ENCODE results near the gene KRTAP10-3. TPM values are rescaled to one million over a fixed set of nuclear protein-coding genes. Genes with fewer than 3 reads are reported as not detected.
"Not testable (repeated sequence)": the region's sequence is repeated elsewhere in the genome, so short reads cannot be mapped to it uniquely, and the experiment has no call there.

Gene KRTAP10-3
- total RNA-seq, 1 donor from 2014 or later = not detected

GRCh38 chr21:44564099-44564498, 5.5 kb upstream of the KRTAP10-3 start:
- no peak for TF ChIP-seq CTCF (IDR thresholded peaks at IDR 0.05; ENCODE audit: insufficient read depth, low read length, severe bottlenecking)
- no peaks in the 10 kb centered on the region for H3K27me3 ChIP-seq (ENCODE audit: control insufficient read depth, insufficient read depth, low read length)
- H3K36me3 ChIP-seq (ENCODE audit: control insufficient read depth, insufficient read depth, low read length) = no peaks in the 10 kb centered on the region
- no peak for DNase-seq (ENCODE audit: low read depth)
- no peak for FAIRE-seq
- no peak overlapping the region for H3K4me3 ChIP-seq (ENCODE audit: low read depth, low read length)

- not testable (repeated sequence) for FAIRE-seq; H3K27me3 ChIP-seq (ENCODE audit: control insufficient read depth, insufficient read depth, low read length)
Measured at GRCh38 chr21:44558329-44558675, 293 bp downstream of the KRTAP10-3 start.

GRCh38 chr21:44557491-44558328, 885 bp downstream of the KRTAP10-3 start:
- no peaks in the 10 kb centered on the region for H3K36me3 ChIP-seq (ENCODE audit: control insufficient read depth, insufficient read depth, low read length)
- TF ChIP-seq CTCF (IDR thresholded peaks at IDR 0.05; ENCODE audit: insufficient read depth, low read length, severe bottlenecking) = no peak
- DNase-seq (ENCODE audit: low read depth) (no peak), FAIRE-seq (no peak)
- no peak overlapping the region for H3K4me3 ChIP-seq (ENCODE audit: low read depth, low read length)
- H3K27me3 ChIP-seq (ENCODE audit: control insufficient read depth, insufficient read depth, low read length) = no peaks in the 10 kb centered on the region

More at GRCh38 chr21:44558329-44558675, 293 bp downstream of the KRTAP10-3 start:
- H3K36me3 ChIP-seq (ENCODE audit: control insufficient read depth, insufficient read depth, low read length); H3K4me3 ChIP-seq (ENCODE audit: low read depth, low read length); DNase-seq (ENCODE audit: low read depth): not testable (repeated sequence)

GRCh38 chr21:44556879-44557278, 1.7 kb downstream of the KRTAP10-3 start:
- H3K4me3 ChIP-seq (ENCODE audit: low read depth, low read length) = no peak overlapping the region
- no peak for TF ChIP-seq CTCF (IDR thresholded peaks at IDR 0.05; ENCODE audit: insufficient read depth, low read length, severe bottlenecking)
- no peaks in the 10 kb centered on the region for H3K36me3 ChIP-seq (ENCODE audit: control insufficient read depth, insufficient read depth, low read length)
- DNase-seq (ENCODE audit: low read depth) = no peak
- H3K27me3 ChIP-seq (ENCODE audit: control insufficient read depth, insufficient read depth, low read length) = no peaks in the 10 kb centered on the region
- no peak for FAIRE-seq

- no peak for DNase-seq (ENCODE audit: low read depth)
- H3K36me3 ChIP-seq (ENCODE audit: control insufficient read depth, insufficient read depth, low read length) = no peaks in the 10 kb centered on the region
- no peak overlapping the region for H3K4me3 ChIP-seq (ENCODE audit: low read depth, low read length)
- TF ChIP-seq CTCF (IDR thresholded peaks at IDR 0.05; ENCODE audit: insufficient read depth, low read length, severe bottlenecking) = no peak
- FAIRE-seq = no peak
- no peaks in the 10 kb centered on the region for H3K27me3 ChIP-seq (ENCODE audit: control insufficient read depth, insufficient read depth, low read length)
Measured at GRCh38 chr21:44555200-44555875, 3.3 kb downstream of the KRTAP10-3 start.

GRCh38 chr21:44552681-44553080, 5.9 kb downstream of the KRTAP10-3 start:
- Histone ChIP-seq H3K27me3 (ENCODE audit: control insufficient read depth, insufficient read depth, low read length) (no peaks in the 10 kb centered on the region), H3K36me3 (ENCODE audit: control insufficient read depth, insufficient read depth, low read length) (no peaks in the 10 kb centered on the region), H3K4me3 (ENCODE audit: low read depth, low read length) (no peak overlapping the region)
- no peak for TF ChIP-seq CTCF (IDR thresholded peaks at IDR 0.05; ENCODE audit: insufficient read depth, low read length, severe bottlenecking)
- DNase-seq (ENCODE audit: low read depth) (no peak), FAIRE-seq (no peak)
